Measurements from ENCODE around the gene ACO1.

The ACO1 gene

GRCh38 chr9:32487981-32488380, 103.5 kb downstream of the ACO1 start:
- DNase-seq (ENCODE audit: low read depth in 2 of 2), result no peak

- DNase-seq (ENCODE audit: low read depth in 2 of 2), result no peak
Observed at GRCh38 chr9:32490601-32491000, 106.2 kb downstream of the ACO1 start.

- DNase-seq (ENCODE audit: low read depth in 2 of 2), result no peak
Observed at GRCh38 chr9:32497921-32498320, 113.5 kb downstream of the ACO1 start.

- DNase-seq (ENCODE audit: low read depth in 2 of 2), result no peak
Observed at GRCh38 chr9:32500768-32501167, 116.3 kb downstream of the ACO1 start.

GRCh38 chr9:32501868-32502267, 117.4 kb downstream of the ACO1 start:
- no peak for DNase-seq (ENCODE audit: low read depth in 2 of 2)

GRCh38 chr9:32502464-32502863, 118.0 kb downstream of the ACO1 start:
- no peak for DNase-seq (ENCODE audit: low read depth in 2 of 2)

GRCh38 chr9:32503008-32503407, 118.6 kb downstream of the ACO1 start:
- no peak for DNase-seq (ENCODE audit: low read depth in 2 of 2)

All from stimulated activated CD4-positive, alpha-beta T cell treated with anti-CD3 and anti-CD28 coated beads, Interleukin-12 subunit alpha, Interleukin-12 subunit beta, amount 100 ng/mL, for 24 hours (primary cell).